ENCODE results near the gene OR4L1.

The OR4L1 gene

DNA sequence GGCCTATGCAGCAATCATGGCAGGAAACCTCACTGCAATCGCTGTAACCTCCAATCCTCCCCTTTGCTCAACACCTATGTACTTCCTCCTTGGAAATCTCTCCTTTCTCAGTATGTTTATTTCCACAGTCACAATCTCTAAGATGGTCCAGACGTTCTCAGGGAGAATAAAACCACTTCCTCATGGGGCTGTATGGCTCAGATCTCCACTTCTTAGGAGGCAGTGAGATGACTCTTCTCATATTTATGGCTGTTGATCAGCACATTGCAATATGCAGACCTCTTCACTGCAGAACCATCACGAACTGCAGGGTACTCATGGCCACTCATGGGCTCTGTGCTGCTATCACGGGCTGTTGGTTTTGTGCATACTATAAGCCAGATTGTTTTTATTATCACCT lies 33.6 kb downstream of the OR4L1 start:
- TF ChIP-seq, protein P1, sequence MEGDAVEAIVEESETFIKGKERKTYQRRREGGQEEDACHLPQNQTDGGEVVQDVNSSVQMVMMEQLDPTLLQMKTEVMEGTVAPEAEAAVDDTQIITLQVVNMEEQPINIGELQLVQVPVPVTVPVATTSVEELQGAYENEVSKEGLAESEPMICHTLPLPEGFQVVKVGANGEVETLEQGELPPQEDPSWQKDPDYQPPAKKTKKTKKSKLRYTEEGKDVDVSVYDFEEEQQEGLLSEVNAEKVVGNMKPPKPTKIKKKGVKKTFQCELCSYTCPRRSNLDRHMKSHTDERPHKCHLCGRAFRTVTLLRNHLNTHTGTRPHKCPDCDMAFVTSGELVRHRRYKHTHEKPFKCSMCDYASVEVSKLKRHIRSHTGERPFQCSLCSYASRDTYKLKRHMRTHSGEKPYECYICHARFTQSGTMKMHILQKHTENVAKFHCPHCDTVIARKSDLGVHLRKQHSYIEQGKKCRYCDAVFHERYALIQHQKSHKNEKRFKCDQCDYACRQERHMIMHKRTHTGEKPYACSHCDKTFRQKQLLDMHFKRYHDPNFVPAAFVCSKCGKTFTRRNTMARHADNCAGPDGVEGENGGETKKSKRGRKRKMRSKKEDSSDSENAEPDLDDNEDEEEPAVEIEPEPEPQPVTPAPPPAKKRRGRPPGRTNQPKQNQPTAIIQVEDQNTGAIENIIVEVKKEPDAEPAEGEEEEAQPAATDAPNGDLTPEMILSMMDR (IDR thresholded peaks at IDR 0.05): no peak

DNA sequence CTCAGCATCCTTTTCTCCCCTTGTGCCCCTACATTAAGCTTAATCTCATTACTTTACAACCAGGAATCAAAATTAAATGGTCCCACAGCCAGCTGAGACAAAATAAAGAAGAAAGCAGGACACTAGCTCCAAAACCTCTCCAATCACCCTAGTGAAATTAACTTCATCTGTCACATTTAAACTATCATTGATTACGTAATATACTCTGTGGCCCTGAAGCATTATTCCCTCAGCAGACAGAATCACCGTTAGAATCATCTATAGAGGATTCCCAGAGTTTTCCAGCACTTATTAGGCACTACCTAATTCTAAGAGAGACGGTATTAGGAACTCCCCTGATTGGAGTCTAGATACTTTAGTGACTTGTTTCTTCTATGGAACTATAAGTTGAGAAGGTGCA lies 50.6 kb downstream of the OR4L1 start, which contains the start of gene OR4K17:
TSS of gene OR4K17 (plus strand) at position 302 of the 400 bp plus-strand sequence. CDS start 6,761 bp downstream, outside the sequence.
- TF ChIP-seq, protein P1 (IDR thresholded peaks at IDR 0.05): no peak
